Muscle layer of duodenum (tissue), 2 donors: ENCODE data around the gene LRRN4CL.
"Not testable (repeated sequence)": the region's sequence is repeated elsewhere in the genome, so short reads cannot be mapped to it uniquely, and the experiment has no call there.

Source experiments
- H3K27ac ChIP-seq: one replicate; pipeline ENCODE4 v1.7.0; 2013; ENCODE audit warnings: mild to moderate bottlenecking, low read length
- H3K27me3 ChIP-seq: one replicate; pipeline ENCODE4 v1.7.0; 2013; ENCODE audit warnings: low read depth, mild to moderate bottlenecking, control low read depth, low read length
- H3K36me3 ChIP-seq, 2 donors: one replicate each; pipeline ENCODE4 v1.7.0; 2013; ENCODE audit warnings: low read length in 2 of 2, control low read depth in 1 of 2, mild to moderate bottlenecking in 1 of 2; ENCODE audit not compliant: insufficient read depth in 2 of 2, control insufficient read depth in 1 of 2
- H3K4me1 ChIP-seq, 2 donors: one replicate each; pipeline ENCODE4 v1.7.0; 2013; ENCODE audit warnings: low read length in 2 of 2, mild to moderate bottlenecking in 2 of 2, control low read depth in 1 of 2, moderate library complexity in 1 of 2; ENCODE audit not compliant: insufficient read depth in 2 of 2, control insufficient read depth in 1 of 2
- H3K4me3 ChIP-seq, 2 donors: one replicate each; pipeline ENCODE4 v1.7.0; 2013; ENCODE audit warnings: low read length in 2 of 2, low read depth in 1 of 2, mild to moderate bottlenecking in 1 of 2
- H3K9me3 ChIP-seq, 2 donors: one replicate each; pipeline ENCODE4 v1.7.0; 2013; ENCODE audit warnings: low read length in 2 of 2, control low read depth in 1 of 2, mild to moderate bottlenecking in 1 of 2; ENCODE audit not compliant: control insufficient read depth in 1 of 2
- donor health status: healthy.

Gene LRRN4CL

DNA sequence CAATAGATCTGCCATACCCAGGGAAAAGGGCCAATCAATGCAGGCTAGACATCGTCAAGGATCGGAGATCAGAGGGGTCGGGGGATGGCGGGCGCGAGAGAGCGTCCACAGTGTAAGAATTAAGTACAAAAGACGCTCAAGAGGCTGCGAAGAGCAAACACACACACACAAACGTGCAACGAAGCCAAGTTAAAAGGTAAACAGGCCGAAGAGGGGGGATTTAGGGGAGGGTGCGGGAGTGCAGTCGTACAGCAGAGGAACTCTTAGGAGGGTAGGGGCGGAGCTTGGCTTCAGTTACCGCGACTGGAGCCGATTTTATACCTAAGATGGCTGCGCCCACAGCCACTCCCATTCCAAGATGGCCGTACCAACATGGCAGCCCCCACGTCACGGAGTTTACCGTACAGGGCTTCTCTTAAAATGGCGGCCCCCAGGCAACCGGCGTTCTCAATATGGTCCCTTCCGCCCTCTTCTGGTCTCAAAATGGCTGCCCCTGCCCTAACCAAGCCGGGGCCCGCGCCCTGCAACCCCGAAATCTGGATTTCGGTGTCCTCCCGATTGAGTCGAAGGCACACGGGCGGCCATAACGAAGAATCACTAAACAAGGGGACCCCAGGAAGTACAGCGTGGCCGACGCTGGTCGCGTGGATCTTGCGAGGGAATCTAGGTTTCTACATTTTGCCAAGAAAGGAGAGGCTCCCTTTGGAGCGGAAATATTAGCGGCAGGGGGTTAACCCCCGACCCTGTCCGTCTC, 20.1 kb upstream of the LRRN4CL start:
- H3K27me3 ChIP-seq, result no peaks in the 10 kb centered on the region
- no peaks in the 10 kb centered on the region for H3K9me3 ChIP-seq
- H3K27ac ChIP-seq, result peak overlapping the region; percentile 94
- H3K36me3 ChIP-seq, result peaks cover 20 to 27% of the 10 kb centered on the region in 2 donors
- H3K4me1 ChIP-seq, result peaks cover 23 to 44% of the 10 kb centered on the region in 2 donors
- peak overlapping the region; percentile 70 to 76 for H3K4me3 ChIP-seq

DNA sequence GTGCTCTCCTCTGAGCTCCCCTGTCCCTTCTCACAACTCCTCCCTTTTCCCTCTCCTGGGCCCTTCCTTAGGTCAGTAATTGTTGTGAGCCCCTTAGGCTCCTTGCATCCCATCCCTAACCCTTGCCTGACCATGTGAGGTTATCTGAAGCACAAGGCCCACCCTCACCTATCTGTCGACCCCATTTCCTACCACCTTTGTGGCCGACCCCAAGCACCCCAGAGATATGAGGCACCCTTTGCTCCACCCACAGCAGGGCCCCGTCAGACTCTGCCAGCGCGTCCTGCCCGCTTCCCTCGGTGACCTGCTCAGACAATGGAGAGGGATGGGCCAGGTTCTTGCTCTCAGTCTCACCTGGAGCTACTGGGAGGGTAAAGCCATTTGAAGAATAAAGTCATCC, 19.5 kb upstream of the LRRN4CL start:
- Histone ChIP-seq H3K36me3 (peaks cover 15 to 23% of the 10 kb centered on the region in 2 donors), H3K4me3 (peak overlapping the region; percentile 70 to 76), H3K4me1 (peaks cover 23 to 44% of the 10 kb centered on the region in 2 donors), H3K27ac (peak overlapping the region; percentile 94), H3K27me3 (no peaks in the 10 kb centered on the region), H3K9me3 (no peaks in the 10 kb centered on the region)

DNA sequence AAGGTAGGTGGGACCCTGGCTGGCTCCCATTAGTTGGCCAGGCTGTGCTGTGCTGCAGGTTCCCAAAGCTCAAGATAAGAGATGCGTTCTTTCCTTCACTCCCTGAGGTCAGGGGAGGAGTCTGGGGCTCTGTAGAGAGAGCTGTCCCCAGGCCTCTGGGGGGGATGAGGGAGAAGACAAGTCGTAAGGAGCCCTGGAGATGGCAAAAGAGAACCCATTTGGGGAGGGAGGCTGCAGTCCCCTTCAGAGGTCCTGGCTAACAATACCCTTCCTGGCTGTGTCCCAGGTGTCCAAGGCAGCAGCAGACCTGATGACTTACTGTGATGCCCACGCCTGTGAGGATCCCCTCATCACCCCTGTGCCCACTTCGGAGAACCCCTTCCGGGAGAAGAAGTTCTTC, 19.1 kb upstream of the LRRN4CL start:
- H3K4me3 ChIP-seq, result peak overlapping the region; percentile 70 to 76
- H3K4me1 ChIP-seq, result peaks cover 23 to 44% of the 10 kb centered on the region in 2 donors

DNA sequence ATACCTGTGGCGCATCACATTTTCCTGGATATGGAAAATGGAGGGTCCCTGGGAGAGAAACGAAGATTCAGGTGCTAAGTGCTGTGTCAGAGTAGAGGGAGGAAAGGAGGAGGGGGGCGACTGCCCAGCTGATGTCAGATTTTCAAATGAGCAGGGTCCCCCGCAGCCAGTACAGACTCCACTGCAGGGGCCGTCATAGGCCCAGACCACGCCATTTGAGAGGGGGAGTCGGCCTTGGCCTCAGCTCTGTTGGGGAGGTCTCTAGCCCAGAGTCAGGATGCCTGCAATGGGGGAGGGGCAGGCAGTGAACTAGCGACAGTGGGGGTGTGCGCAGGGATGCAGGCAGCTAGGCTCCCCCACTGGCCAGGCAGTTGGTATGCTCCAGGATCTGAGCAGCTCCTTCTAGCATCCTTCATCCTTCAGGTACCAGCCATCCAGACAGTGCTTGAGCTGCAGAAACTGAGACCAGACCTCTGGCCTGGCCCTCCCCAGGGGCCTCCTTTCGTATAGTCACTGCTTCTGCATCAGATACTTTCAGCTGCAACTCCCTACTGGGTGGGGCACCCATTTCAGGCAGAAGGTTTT, 18.0 kb upstream of the LRRN4CL start, which contains the start of the genes BSCL2 and GNG3:
Gene BSCL2, minus strand, starts transcription at position 148 of the 585 bp plus-strand sequence. CDS start 229 bp downstream, outside the sequence.
Gene GNG3, plus strand, starts transcription at position 400 of the 585 bp plus-strand sequence. CDS start 620 bp downstream, outside the sequence.
- Histone ChIP-seq H3K36me3 (peaks cover 4 to 15% of the 10 kb centered on the region in 2 donors), H3K27ac (peak within 1 kb of the TSS; percentile 67), H3K4me3 (peak within 1 kb of the TSS; percentile 79 to 91), H3K9me3 (no peaks in the 10 kb centered on the region), H3K4me1 (peaks cover 23 to 44% of the 10 kb centered on the region in 2 donors), H3K27me3 (no peaks in the 10 kb centered on the region)

More for the DNA sequence above, 19.1 kb upstream of the LRRN4CL start:
- H3K36me3 ChIP-seq, result peaks cover 11 to 19% of the 10 kb centered on the region in 2 donors
- no peaks in the 10 kb centered on the region for H3K27me3 ChIP-seq
- H3K9me3 ChIP-seq, result no peaks in the 10 kb centered on the region
- H3K27ac ChIP-seq, result peak overlapping the region; percentile 94

DNA sequence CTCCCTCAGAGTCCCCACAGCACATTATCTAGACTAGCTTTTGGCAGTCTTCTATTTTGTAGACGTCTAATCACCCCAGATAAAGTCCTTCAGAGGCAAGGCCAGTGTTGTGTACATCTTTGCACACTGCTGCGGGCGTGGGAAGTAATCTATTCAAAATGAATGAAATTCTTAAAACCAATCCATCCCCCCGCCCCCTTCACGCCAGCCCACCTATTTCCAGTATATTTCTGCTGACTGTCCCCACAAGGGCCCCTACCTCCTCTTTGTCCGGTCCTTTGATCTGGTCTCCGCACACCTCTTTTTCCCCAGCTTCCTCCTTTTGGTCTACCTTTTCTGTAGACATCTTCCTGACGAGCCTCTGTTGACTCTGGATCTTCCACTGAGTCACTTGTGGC, 17.5 kb upstream of the LRRN4CL start:
- no peaks in the 10 kb centered on the region for H3K27me3 ChIP-seq
- peak overlapping the region; percentile 79 to 91 for H3K4me3 ChIP-seq
- peak overlapping the region; percentile 67 for H3K27ac ChIP-seq
- peaks cover 0 to 11% of the 10 kb centered on the region in 2 donors for H3K36me3 ChIP-seq
- peaks cover 23 to 44% of the 10 kb centered on the region in 2 donors for H3K4me1 ChIP-seq
- H3K9me3 ChIP-seq, result no peaks in the 10 kb centered on the region

DNA sequence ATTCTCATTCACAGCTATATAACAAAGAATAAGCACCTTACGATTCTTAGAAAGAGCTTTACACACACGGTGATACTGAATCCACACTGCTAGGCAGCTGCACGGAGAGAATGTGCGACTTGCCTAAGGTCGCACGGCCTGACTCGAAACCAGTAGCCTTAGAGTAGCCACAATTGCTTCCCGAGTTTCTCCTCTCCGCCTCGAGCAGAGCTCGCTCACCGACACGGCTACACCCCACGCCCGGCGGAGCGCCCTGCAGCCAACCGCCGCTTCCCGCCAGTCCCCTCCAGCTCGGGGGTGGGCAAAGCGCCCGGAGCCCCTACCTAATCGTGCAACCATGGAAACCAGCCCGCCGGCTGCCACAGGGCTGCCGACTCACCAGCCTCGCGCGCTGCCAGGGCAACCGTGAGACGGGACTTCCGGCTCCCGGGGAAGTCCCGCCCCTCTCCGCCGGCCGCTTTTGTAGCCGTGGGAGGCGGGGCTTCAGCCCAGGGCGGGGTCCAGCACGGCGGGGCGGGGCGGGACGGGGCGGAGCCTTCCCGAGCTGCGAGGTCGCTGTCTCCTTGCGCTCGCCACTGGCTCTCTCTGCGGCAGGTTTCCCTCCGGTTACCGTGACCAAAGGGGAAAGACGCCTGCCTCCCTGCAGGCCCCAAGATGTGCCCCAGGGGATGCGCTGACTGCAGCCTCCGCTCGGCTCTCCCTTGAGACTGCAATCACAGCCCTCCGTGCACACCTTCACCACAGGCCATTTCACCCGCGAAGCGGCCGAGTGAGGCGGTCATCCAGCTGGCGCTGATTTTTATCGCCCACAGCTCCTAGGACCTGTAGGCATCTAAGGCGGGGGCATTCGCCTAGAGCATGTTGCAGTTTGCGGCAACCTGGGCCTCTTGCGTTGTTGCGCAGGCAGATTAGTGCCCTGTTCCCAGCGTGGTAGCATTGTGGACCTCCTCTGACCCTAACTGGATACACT, 16.8 kb upstream of the LRRN4CL start:
- Histone ChIP-seq H3K9me3 (no peaks in the 10 kb centered on the region), H3K27ac (peak overlapping the region; percentile 88), H3K4me1 (peaks cover 23 to 44% of the 10 kb centered on the region in 2 donors), H3K27me3 (no peaks in the 10 kb centered on the region), H3K4me3 (peak overlapping the region; percentile 79 to 91), H3K36me3 (peaks cover 2 to 7% of the 10 kb centered on the region in 2 donors)

DNA sequence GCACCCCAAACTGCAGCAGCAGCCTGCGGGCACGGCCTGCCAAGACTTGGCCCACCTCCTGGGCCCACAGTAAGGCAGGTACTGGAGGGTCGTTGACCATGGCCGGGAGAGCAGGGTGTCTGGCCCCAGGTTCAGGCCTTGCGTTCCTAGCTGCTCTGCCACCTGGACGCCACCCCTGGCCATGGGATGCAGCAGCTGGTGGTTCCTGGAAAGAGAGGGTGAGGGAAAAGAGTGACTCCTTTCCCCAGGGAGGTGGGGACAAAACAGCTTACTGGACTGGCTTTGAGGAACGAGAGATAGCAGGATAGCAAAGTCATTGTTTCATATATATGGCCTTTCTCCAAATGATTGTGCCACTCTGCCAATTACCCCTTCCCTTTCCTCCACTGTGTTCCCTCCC, 16.1 kb upstream of the LRRN4CL start:
- peak overlapping the region; percentile 79 to 91 for H3K4me3 ChIP-seq
- peak overlapping the region; percentile 88 for H3K27ac ChIP-seq
- H3K4me1 ChIP-seq, result peaks cover 22 to 39% of the 10 kb centered on the region in 2 donors
- no peaks in the 10 kb centered on the region for H3K27me3 ChIP-seq
- peaks cover 2 to 3% of the 10 kb centered on the region in 2 donors for H3K36me3 ChIP-seq
- H3K9me3 ChIP-seq, result no peaks in the 10 kb centered on the region

DNA sequence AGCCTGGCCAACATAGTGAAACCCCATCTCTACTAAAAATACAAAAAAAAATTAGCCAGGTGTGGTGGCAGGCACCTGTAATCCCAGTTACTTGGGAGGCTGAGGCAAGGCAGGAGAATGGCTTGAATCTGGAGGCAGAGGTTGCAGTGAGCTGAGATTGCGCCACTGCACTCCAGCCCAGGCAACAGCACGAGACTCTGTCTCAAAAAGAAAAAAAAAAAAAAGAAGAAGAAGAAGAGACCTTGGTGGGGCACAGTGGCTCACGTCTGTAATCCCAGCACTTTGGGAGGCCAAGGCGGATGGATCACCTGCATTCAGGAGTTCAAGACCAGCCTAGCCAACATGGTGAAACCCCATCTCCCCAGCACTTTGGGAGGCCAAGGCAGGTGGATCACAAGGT, 14.6 kb upstream of the LRRN4CL start:
- not testable (repeated sequence) for H3K36me3 ChIP-seq, H3K27ac ChIP-seq, H3K27me3 ChIP-seq, H3K4me3 ChIP-seq, H3K9me3 ChIP-seq
- peaks cover 17 to 33% of the 10 kb centered on the region in 2 donors for H3K4me1 ChIP-seq

DNA sequence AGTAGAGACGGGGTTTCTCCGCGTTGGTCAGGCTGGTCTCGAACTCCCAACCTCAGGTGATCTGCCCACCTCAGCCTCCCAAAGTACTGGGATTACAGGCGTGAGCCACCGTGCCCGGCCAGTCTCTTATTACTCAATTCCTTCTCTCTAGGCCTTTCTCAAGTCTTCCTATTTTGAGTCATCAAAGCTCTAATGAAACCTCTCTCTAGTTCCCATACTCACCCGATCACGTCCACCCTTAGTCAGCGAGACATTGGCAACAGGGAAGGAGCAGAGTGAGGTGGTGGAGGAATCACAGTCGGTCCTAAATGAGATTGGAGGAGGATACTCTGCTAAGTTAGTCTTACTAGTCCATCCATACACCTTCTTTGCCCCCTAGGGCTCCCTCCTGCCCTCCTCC, 12.9 kb upstream of the LRRN4CL start:
- Histone ChIP-seq H3K4me1 (peaks cover 13 to 19% of the 10 kb centered on the region in 2 donors), H3K9me3 (no peaks in the 10 kb centered on the region), H3K27me3 (no peaks in the 10 kb centered on the region), H3K4me3 (no peak overlapping the region), H3K27ac (no peak overlapping the region), H3K36me3 (peaks cover 0 to 3% of the 10 kb centered on the region in 2 donors)

DNA sequence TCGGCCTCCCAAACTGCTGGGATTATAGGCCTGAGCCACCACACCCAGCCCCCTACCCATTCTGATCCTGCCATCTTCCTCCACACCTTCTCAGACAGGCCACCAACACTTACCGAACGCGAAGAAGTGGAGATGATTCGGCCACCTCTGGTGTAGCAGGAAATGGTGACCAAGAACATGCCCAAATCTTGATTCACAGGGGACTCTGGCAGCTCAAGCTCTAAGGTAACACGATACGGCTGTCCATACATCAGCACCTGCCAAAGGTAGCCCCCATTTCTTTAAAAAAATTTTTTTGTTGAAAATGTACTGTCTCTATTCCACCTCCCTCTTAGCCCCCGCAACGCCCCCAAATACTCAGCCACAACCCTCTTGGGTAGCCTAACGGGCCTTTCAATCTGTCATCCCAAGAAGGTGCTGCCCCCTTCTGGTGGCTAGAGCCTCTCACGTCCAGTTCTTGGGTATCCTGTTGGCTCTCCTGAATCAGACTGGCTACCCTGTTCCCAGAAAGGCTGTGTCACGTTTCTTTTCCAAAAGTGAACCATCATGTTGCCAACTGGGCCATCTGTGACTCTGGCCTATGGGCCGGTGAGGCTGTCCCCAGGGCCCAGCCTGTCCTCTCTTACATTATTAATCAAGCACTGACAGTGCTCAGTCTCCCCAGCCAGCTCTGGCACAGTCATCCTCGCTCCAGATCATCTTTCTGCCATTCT, 5.3 kb upstream of the LRRN4CL start:
- H3K4me3 ChIP-seq, result no peak overlapping the region

More for the DNA sequence above, 5.3 kb upstream of the LRRN4CL start:
- Histone ChIP-seq H3K9me3 (no peaks in the 10 kb centered on the region), H3K36me3 (peaks cover 25 to 30% of the 10 kb centered on the region in 2 donors), H3K27ac (no peak overlapping the region), H3K27me3 (no peaks in the 10 kb centered on the region), H3K4me1 (peaks cover 0 to 12% of the 10 kb centered on the region in 2 donors)
